Adipose tissue (tissue), 3 donors: Measurements from ENCODE around the gene GRK4. TPM values are rescaled to one million over a fixed set of nuclear protein-coding genes. Genes with fewer than 3 reads are reported as not detected.
"Not testable (repeated sequence)": the region's sequence is repeated elsewhere in the genome, so short reads cannot be mapped to it uniquely, and the experiment has no call there.

Experiments
- H3K27ac ChIP-seq: one replicate; pipeline ENCODE4 v1.5.1; 2013; ENCODE audit warnings: low read depth, low read length
- WGBS, 3 donors: extraction: QIAGEN DNeasy Blood & Tissue Kit; methylation state at CpG; one replicate each; pipeline ENCODE4 v1.1.7; 2013; 5-methylcytosine and 5-hydroxymethylcytosine counted together
- polyA plus RNA-seq, 3 donors: library from polyadenylated mRNA; stranded (reverse); fragments of 200-250 nt; gene quantifications; one replicate each; pipeline ENCODE4 v1.2.3, GENCODE V29; 2013
- donor health status: healthy with polysubstance abuse.
- donor health status: Bipolar disorder and iron deficiency.
- donor health status: healthy.

Gene GRK4
- polyA plus RNA-seq, 3 donors: 3.4 to 5.4 (median 3.4) TPM

GRCh38 chr4:2950221-2950989 is 13.0 kb upstream of the GRK4 start:
- 92 to 93% (median 93%) methylated on average over 16 of the region's 16 CpGs for WGBS, 3 donors
- no peak overlapping the region for H3K27ac ChIP-seq

- 77 to 83% (median 80%) methylated on average over 6 of the region's 6 CpGs for WGBS, 3 donors
- H3K27ac ChIP-seq: no peak overlapping the region
These were observed 9.9 kb upstream of the GRK4 start for GRCh38 chr4:2953496-2953895.

- H3K27ac ChIP-seq: no peak overlapping the region
- WGBS, 3 donors: 88 to 92% (median 89%) methylated on average over 32 to 33 of the region's 33 CpGs
These were observed 8.8 kb upstream of the GRK4 start for GRCh38 chr4:2954358-2955185.

GRCh38 chr4:2955186-2956044 is 8.0 kb upstream of the GRK4 start:
- not testable (repeated sequence) for H3K27ac ChIP-seq
- 95 to 97% (median 97%) methylated on average over 31 to 43 of the region's 44 CpGs for WGBS, 3 donors

GRCh38 chr4:2958446-2958845 is 4.9 kb upstream of the GRK4 start:
- 50 to 68% (median 53%) methylated on average over 9 of the region's 9 CpGs for WGBS, 3 donors
- no peak overlapping the region for H3K27ac ChIP-seq

- H3K27ac ChIP-seq: not testable (repeated sequence)
- WGBS, 3 donors: 88 to 91% (median 89%) methylated on average over 4 of the region's 4 CpGs
These were observed 2.9 kb upstream of the GRK4 start for GRCh38 chr4:2960450-2960849.

- no peak overlapping the region for H3K27ac ChIP-seq
- WGBS, 3 donors: 43 to 75% (median 69%) methylated on average over 8 of the region's 8 CpGs
These were observed 2.0 kb upstream of the GRK4 start for GRCh38 chr4:2961421-2961810.

GRCh38 chr4:2961811-2962441 is 1.4 kb upstream of the GRK4 start:
- no peak overlapping the region for H3K27ac ChIP-seq
- 25 to 49% (median 37%) methylated on average over 14 of the region's 14 CpGs for WGBS, 3 donors

- H3K27ac ChIP-seq: peak overlapping the region; percentile 59
- WGBS, 3 donors: 0 to 1% (median 0%) methylated on average over 38 to 40 of the region's 40 CpGs
These were observed 677 bp upstream of the GRK4 start for GRCh38 chr4:2962614-2963174.

- WGBS, 3 donors: 0 to 2% (median 1%) methylated on average over 31 to 38 of the region's 38 CpGs
- H3K27ac ChIP-seq: no peak overlapping the region
These were observed 648 bp downstream of the GRK4 start for GRCh38 chr4:2963966-2964471.

GRCh38 chr4:2964706-2965258 is 1.4 kb downstream of the GRK4 start:
- 57 to 65% (median 59%) methylated on average over 5 of the region's 5 CpGs for WGBS, 3 donors
- no peak overlapping the region for H3K27ac ChIP-seq

GRCh38 chr4:2965262-2965661 is 1.9 kb downstream of the GRK4 start:
- 84 to 92% (median 89%) methylated on average over 16 of the region's 16 CpGs for WGBS, 3 donors
- H3K27ac ChIP-seq: no peak overlapping the region

GRCh38 chr4:2968381-2968780 is 5.0 kb downstream of the GRK4 start:
- 74 to 76% (median 74%) methylated on average over 3 of the region's 3 CpGs for WGBS, 3 donors
- H3K27ac ChIP-seq: no peak overlapping the region

GRCh38 chr4:2971275-2971674 is 7.9 kb downstream of the GRK4 start:
- WGBS, 3 donors: 81 to 95% (median 85%) methylated on average over 3 of the region's 3 CpGs
- no peak overlapping the region for H3K27ac ChIP-seq

GRCh38 chr4:2977211-2978088 is 14.1 kb downstream of the GRK4 start:
- WGBS, 3 donors: 84 to 90% (median 86%) methylated on average over 14 of the region's 14 CpGs
- no peak overlapping the region for H3K27ac ChIP-seq

- 91 to 94% (median 92%) methylated on average over 4 of the region's 4 CpGs for WGBS, 3 donors
- H3K27ac ChIP-seq: no peak overlapping the region
These were observed 18.0 kb downstream of the GRK4 start for GRCh38 chr4:2981256-2981819.
